Measurements from ENCODE around the gene COG1. TPM values are rescaled to one million over a fixed set of nuclear protein-coding genes. Genes with fewer than 3 reads are reported as not detected.
A peak's percentile ranks its signal among the peaks of the same experiment; 100 is the strongest.

The COG1 gene
- total RNA-seq, 8 experiments from 2014 or later: 25.7 to 44.0 (median 36.0) TPM

- Histone ChIP-seq H3K27ac (no peak overlapping the region), H3K4me1 (replicated peaks in 1 of 2) (no peaks in the 10 kb centered on the region), H3K4me3 (no peak overlapping the region)
- ATAC-seq (replicated peaks in 6 of 8): no peak
- 67 to 100% (median 86%) methylated on average over 2 to 8 of the region's 10 CpGs; no CpG with 5 or more reads in 1 of the 10 experiments for WGBS, 10 experiments
- in situ Hi-C loops (cut with MboI; ENCODE audit: low pct_unique_long_range_greater_than_20kb in 2 of 9, low sequenced_read_pairs in 9 of 9, unreplicated experiment in 9 of 9): loop anchor here in 8 of 9 experiments (25.0 kb wide), 2 partner anchors 439 to 614 kb away; no protein-coding TSS in a partner anchor
Observed at GRCh38 chr17:73175962-73176565, 16.8 kb upstream of the COG1 start.

GRCh38 chr17:73179387-73179786, 13.5 kb upstream of the COG1 start:
- Histone ChIP-seq H3K27ac (no peak overlapping the region), H3K4me1 (replicated peaks in 1 of 2) (no peaks in the 10 kb centered on the region), H3K4me3 (no peak overlapping the region)
- in situ Hi-C loops (cut with MboI; ENCODE audit: low pct_unique_long_range_greater_than_20kb in 2 of 9, low sequenced_read_pairs in 9 of 9, unreplicated experiment in 9 of 9): loop anchor here in 8 of 9 experiments (25.0 kb wide), 2 partner anchors 442 to 617 kb away; no protein-coding TSS in a partner anchor
- WGBS, 10 experiments: 12 to 100% (median 89%) methylated on average over 1 to 5 of the region's 5 CpGs; no CpG with 5 or more reads in 1 of the 10 experiments
- ATAC-seq (replicated peaks in 6 of 8): no peak

- in situ Hi-C loops (cut with MboI; ENCODE audit: low pct_unique_long_range_greater_than_20kb in 2 of 9, low sequenced_read_pairs in 9 of 9, unreplicated experiment in 9 of 9): loop anchor here in 8 of 9 experiments (10.0 to 25.0 kb wide), 3 partner anchors 443 to 618 kb away; no protein-coding TSS in a partner anchor
- Histone ChIP-seq H3K4me3 (no peak overlapping the region), H3K4me1 (replicated peaks in 1 of 2) (no peaks in the 10 kb centered on the region), H3K27ac (no peak overlapping the region)
- no peak for ATAC-seq (replicated peaks in 6 of 8)
- 40 to 100% (median 64%) methylated on average over 1 to 3 of the region's 3 CpGs; no CpG with 5 or more reads in 3 of the 10 experiments for WGBS, 10 experiments
Observed at GRCh38 chr17:73179878-73180277, 13.0 kb upstream of the COG1 start.

GRCh38 chr17:73182616-73183310, 10.1 kb upstream of the COG1 start:
- Histone ChIP-seq H3K4me1 (replicated peaks in 1 of 2) (no peaks in the 10 kb centered on the region), H3K4me3 (no peak overlapping the region), H3K27ac (no peak overlapping the region)
- in situ Hi-C loops (cut with MboI; ENCODE audit: low pct_unique_long_range_greater_than_20kb in 2 of 9, low sequenced_read_pairs in 9 of 9, unreplicated experiment in 9 of 9): loop anchor here in 8 of 9 experiments (10.0 to 25.0 kb wide), 3 partner anchors 445 to 620 kb away; no protein-coding TSS in a partner anchor
- 21 to 90% (median 52%) methylated on average over 1 to 13 of the region's 15 CpGs; no CpG with 5 or more reads in 1 of the 10 experiments for WGBS, 10 experiments
- ATAC-seq (replicated peaks in 6 of 8): peak in 1 of 8 experiments; percentile 50

GRCh38 chr17:73184136-73184993, 8.5 kb upstream of the COG1 start:
- ATAC-seq (replicated peaks in 6 of 8): no peak
- in situ Hi-C loops (cut with MboI; ENCODE audit: low pct_unique_long_range_greater_than_20kb in 2 of 9, low sequenced_read_pairs in 9 of 9, unreplicated experiment in 9 of 9): loop anchor here in 8 of 9 experiments (10.0 to 25.0 kb wide), 3 partner anchors 447 to 622 kb away; no protein-coding TSS in a partner anchor
- Histone ChIP-seq H3K4me1 (replicated peaks in 1 of 2) (peaks cover 2% of the 10 kb centered on the region in 2 donors), H3K4me3 (no peak overlapping the region), H3K27ac (no peak overlapping the region)
- WGBS, 10 experiments: 73 to 100% (median 90%) methylated on average over 1 to 7 of the region's 9 CpGs; no CpG with 5 or more reads in 3 of the 10 experiments

GRCh38 chr17:73186283-73187050, 6.4 kb upstream of the COG1 start:
- Histone ChIP-seq H3K27ac (no peak overlapping the region), H3K4me3 (no peak overlapping the region), H3K4me1 (replicated peaks in 1 of 2) (peaks cover 3 to 4% of the 10 kb centered on the region in 2 donors)
- peak in 2 of 8 experiments; percentile 62 to 73 for ATAC-seq (replicated peaks in 6 of 8)
- in situ Hi-C loops (cut with MboI; ENCODE audit: low pct_unique_long_range_greater_than_20kb in 2 of 9, low sequenced_read_pairs in 9 of 9, unreplicated experiment in 9 of 9): loop anchor here in 8 of 9 experiments (10.0 to 25.0 kb wide), 3 partner anchors 449 to 624 kb away; no protein-coding TSS in a partner anchor
- WGBS, 10 experiments: 80 to 100% (median 91%) methylated on average over 1 to 12 of the region's 16 CpGs; no CpG with 5 or more reads in 2 of the 10 experiments

- Histone ChIP-seq H3K4me1 (replicated peaks in 1 of 2) (peaks cover 3 to 4% of the 10 kb centered on the region in 2 donors), H3K4me3 (no peak overlapping the region), H3K27ac (no peak overlapping the region)
- ATAC-seq (replicated peaks in 6 of 8): no peak
- 71 to 100% (median 85%) methylated on average over 1 to 9 of the region's 9 CpGs for WGBS, 10 experiments
- in situ Hi-C loops (cut with MboI; ENCODE audit: low pct_unique_long_range_greater_than_20kb in 2 of 9, low sequenced_read_pairs in 9 of 9, unreplicated experiment in 9 of 9): loop anchor here in 8 of 9 experiments (10.0 to 25.0 kb wide), 3 partner anchors 450 to 625 kb away; no protein-coding TSS in a partner anchor
Observed at GRCh38 chr17:73187203-73187769, 5.6 kb upstream of the COG1 start.

GRCh38 chr17:73188011-73188410, 4.8 kb upstream of the COG1 start:
- Histone ChIP-seq H3K27ac (no peak overlapping the region), H3K4me1 (replicated peaks in 1 of 2) (peaks cover 3 to 4% of the 10 kb centered on the region in 2 donors), H3K4me3 (no peak overlapping the region)
- no peak for ATAC-seq (replicated peaks in 6 of 8)
- 100% methylated on average over 1 of the region's 1 CpG; no CpG with 5 or more reads in 7 of the 10 experiments for WGBS, 10 experiments
- in situ Hi-C loops (cut with MboI; ENCODE audit: low pct_unique_long_range_greater_than_20kb in 2 of 9, low sequenced_read_pairs in 9 of 9, unreplicated experiment in 9 of 9): loop anchor here in 8 of 9 experiments (10.0 to 25.0 kb wide), 3 partner anchors 451 to 626 kb away; no protein-coding TSS in a partner anchor

GRCh38 chr17:73189417-73190099, 3.3 kb upstream of the COG1 start:
- no peak overlapping the region for H3K4me3 ChIP-seq
- peak; percentile 4 to 58 (median 50) for ATAC-seq (replicated peaks in 6 of 8)
- in situ Hi-C loops (cut with MboI; ENCODE audit: low pct_unique_long_range_greater_than_20kb in 2 of 9, low sequenced_read_pairs in 9 of 9, unreplicated experiment in 9 of 9): loop anchor here (10.0 to 25.0 kb wide), 3 partner anchors 452 to 627 kb away; no protein-coding TSS in a partner anchor

GRCh38 chr17:73191443-73192205, 1.2 kb upstream of the COG1 start:
- Histone ChIP-seq H3K27ac (peak overlapping the region; percentile 80 to 97), H3K4me3 (peak overlapping the region; percentile 61 to 100 (median 95)), H3K4me1 (replicated peaks in 1 of 2) (peaks cover 3 to 9% of the 10 kb centered on the region in 2 donors)
- peak in 7 of 8 experiments; percentile 0 to 7 (median 3) for ATAC-seq (replicated peaks in 6 of 8)
- 0 to 14% (median 6%) methylated on average over 11 to 23 of the region's 26 CpGs; no CpG with 5 or more reads in 2 of the 10 experiments for WGBS, 10 experiments
- in situ Hi-C loops (cut with MboI; ENCODE audit: low pct_unique_long_range_greater_than_20kb in 2 of 9, low sequenced_read_pairs in 9 of 9, unreplicated experiment in 9 of 9): loop anchor here (10.0 to 25.0 kb wide), 3 partner anchors 454 to 629 kb away; no protein-coding TSS in a partner anchor

More at GRCh38 chr17:73189417-73190099, 3.3 kb upstream of the COG1 start:
- WGBS, 10 experiments: 40 to 100% (median 60%) methylated on average over 2 to 4 of the region's 6 CpGs; no CpG with 5 or more reads in 3 of the 10 experiments
- peaks cover 3 to 8% of the 10 kb centered on the region in 2 donors for H3K4me1 ChIP-seq (replicated peaks in 1 of 2)
- H3K27ac ChIP-seq: no peak overlapping the region
